NCI-H146 treated with DMSO at 0.1 percent for 48 hours (cell line): ENCODE results near the gene GPC1.

Experiments
- DNase-seq: peaks from one replicate; lab custom pipeline; 2025; ENCODE audit not compliant: unreplicated experiment; lab: John Stamatoyannopoulos, UW

The GPC1 gene

GRCh38 chr2:240412975-240413812 lies 22.3 kb upstream of the GPC1 start:
- DNase-seq = no peak

GRCh38 chr2:240413813-240414429 lies 21.5 kb upstream of the GPC1 start:
- no peak for DNase-seq

GRCh38 chr2:240416821-240417220 lies 18.6 kb upstream of the GPC1 start:
- no peak for DNase-seq

DNA sequence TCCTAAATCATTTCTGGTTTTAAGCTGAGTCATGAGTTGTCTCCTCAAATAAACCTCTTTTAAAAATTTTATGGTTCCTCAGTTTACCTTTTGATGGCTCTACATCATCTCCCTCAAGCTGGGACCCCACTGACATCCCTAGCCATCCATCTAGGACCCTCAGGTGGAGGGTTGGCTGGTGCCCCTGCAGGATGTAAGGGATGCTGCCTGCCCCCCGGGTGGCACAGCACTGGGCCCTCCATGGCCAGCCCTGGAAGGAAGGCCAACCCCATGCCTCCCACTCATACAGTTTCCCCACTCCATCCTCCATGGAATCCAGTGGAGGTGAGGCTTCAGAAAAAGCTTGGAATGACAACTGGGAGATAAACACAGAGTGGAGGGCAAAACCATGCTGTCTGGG lies 17.2 kb upstream of the GPC1 start:
- no peak for DNase-seq

DNA sequence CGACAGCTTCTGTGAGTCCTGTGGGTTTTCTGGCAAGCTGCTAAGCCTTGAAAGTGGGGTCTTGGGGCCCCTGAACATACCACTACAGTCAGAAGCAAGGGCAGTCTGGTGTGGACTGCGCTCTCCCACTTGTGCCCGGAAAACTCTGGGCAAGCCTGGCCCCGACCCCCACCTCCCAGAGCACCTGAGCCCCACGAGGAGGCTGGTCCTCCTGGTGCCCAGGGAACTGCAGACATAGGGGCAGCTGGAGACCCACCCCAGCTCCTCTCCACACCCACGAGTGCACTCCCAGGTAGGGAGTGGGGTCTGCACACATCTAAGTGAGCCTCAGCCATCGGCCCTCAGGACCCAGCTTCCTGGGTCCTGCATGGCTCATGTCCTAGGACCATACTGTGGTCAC lies 16.2 kb upstream of the GPC1 start:
- DNase-seq = no peak

DNA sequence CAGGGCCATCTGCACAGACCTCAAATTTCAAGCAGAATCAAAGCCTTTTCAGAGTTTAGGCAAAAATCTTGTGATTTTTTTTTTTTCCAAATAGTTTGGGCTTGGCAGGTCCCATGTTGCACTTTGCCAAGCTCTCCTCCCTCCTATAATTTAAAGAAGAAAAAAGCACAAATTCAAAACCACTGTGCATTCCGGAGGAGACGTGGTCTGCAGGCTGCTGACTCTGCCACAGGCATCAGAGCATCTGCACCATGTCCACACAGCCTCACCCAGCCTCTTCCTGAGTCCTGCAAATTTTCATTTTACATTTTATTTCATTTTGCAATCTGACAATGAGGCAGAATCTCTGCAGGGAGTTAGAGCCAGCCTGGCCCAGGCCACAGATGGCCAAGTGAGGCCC lies 15.7 kb upstream of the GPC1 start:
- DNase-seq = no peak

GRCh38 chr2:240420206-240421104 lies 15.0 kb upstream of the GPC1 start:
- DNase-seq = no peak

DNA sequence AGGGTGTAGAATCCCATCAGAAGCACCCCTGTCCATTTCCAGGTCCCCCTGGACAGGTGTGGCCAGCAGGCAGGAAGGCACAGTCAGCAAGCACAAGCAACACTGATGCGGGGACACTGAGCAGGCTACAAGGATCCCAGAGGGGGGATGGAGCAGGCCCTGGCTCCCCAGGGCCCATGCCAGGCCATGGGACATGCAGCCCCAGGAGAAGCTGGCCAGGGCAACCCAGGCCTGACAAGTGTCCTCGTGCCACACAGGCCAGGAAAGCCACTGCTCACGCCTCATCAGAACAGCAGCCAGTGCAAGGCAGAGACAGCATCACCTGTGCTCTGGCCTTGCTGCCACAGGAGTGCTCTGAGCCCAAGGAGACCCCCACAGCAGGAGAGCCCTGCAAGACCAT lies 14.1 kb upstream of the GPC1 start:
- no peak for DNase-seq

DNA sequence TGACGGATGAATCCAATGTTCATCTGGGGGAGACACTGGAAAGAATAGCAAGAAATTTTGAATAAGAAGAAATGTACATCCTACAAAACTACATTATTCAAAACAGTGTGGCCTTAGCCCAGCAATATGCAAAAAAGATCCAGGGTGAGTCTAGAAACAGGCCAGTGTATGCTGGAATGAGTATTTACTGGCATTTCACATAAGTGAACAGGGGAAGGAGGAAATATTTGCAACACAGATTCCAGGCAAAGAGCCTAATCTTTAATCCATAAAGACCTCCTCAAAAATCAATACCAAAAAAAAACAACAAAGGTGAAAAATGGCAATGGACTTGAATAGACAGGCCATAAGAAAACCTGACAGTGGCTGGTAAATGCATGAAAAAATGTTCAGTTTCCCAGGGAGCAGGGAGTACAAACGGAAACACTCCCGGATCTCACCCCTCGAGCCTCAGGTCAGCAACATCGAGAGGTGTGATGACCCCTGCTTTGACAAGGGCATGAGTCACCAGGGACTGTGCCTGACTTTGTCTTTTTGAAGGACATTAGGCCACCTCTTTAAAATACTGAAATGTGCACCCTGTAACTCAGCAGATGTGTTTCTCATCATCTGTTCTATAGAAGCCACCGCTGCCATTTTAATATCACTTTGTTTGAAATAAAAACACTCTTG lies 12.7 kb upstream of the GPC1 start:
- no peak for DNase-seq

DNA sequence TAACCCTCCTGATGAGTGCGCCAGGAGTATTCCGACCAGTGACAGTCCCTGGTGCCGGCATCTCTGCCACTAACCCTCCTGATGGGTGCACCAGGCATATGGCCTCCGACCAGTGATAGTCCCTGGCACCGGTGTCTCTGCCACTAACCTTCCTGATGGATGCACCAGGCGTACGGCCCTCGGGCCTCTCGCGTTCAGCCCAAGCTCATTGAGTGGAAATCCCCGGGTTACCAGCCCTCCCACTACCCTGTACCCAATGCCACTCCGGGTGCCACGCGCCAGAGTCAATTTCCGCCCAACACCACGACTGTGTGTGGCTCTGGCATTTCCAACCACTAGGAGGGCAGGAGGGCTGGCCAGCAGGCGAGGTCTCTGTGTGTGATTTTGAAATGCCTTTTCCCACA lies 11.7 kb upstream of the GPC1 start:
- no peak for DNase-seq

GRCh38 chr2:240424341-240425235 lies 10.9 kb upstream of the GPC1 start:
- no peak for DNase-seq

GRCh38 chr2:240425236-240425615 lies 10.2 kb upstream of the GPC1 start:
- DNase-seq = no peak

DNA sequence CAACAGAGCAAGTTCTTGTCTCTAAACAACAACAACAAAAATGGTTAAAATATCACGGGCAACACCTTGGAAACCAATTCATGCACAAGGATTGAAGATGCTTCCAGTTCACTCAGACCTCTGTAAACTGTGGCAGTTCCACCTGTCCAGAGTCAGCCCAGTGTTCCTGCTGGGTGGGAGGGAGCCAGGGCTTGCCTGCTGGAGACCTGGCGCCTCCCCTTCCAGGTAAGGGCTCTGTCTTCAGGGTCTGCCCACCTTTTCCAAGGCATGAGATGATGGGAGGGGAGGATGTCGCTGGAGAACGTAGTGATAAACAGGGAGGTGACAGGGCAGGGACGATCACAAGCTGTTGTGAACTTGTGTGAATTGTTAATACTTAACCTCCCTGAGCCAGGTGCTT lies 9.8 kb upstream of the GPC1 start:
- DNase-seq = no peak

GRCh38 chr2:240426845-240427721 lies 8.4 kb upstream of the GPC1 start:
- DNase-seq = no peak

- DNase-seq = no peak
Measured at GRCh38 chr2:240427729-240428128, 7.7 kb upstream of the GPC1 start.

GRCh38 chr2:240428245-240428644 lies 7.2 kb upstream of the GPC1 start:
- no peak for DNase-seq

DNA sequence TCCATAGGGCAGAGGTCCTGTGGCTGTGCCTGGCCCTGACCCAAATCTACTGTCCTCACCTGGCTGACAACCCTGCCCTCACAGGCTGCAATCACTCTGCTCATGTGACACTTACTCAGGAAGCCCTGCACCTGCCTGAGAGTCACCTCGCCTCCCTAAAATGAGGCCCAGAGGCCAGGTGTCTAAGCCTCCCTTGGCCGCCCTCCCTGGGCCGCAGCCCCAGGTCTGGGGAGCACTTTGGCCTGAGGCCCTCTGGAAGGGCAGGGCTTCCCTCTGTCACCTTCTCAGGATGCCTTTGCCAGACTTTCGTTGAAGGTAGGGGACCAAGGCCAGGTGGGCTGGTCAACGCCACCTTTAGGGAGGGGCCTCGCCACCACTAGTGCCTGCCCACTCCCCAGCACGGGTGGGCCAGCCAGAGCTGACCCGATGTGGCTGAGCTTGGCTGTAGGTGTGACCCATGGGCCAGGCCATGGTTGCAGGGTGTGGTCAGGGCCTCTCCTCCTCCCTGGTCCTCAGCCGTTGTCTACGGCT lies 6.1 kb upstream of the GPC1 start:
- no peak for DNase-seq

DNA sequence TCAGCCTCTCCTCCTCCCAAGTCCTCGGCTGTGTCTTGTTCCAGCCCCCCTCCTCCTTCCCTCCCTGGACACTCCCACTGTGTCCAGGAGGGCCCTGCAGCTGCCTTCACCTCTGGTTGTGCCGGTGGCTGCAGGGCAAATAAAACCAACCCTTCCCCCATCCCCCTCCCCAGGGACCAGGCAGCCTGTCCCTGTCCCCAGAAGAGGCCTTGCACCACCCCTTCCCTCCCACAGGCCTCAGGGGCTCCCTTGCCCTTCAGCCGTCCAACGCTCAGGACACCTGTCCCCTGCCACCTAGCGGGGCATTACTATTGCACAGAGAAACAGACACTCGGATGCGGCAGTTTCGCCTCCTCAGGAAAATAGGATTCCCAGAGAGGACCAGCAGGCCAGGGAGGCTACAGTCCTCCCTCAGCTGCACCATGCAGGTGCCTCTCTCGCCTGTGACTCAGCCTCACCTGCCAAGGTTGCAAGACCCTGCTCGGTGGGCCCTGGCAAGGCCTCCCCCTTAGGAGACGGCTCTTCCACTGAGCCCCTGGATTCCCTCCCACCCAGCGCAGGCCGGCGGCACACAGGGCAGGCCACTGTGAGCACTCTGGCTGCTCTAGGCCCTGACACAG lies 5.5 kb upstream of the GPC1 start:
- DNase-seq = no peak

- no peak for DNase-seq
Measured at GRCh38 chr2:240430595-240430994, 4.9 kb upstream of the GPC1 start.
